Measurements from ENCODE around the gene PTTG1. TPM values are rescaled to one million over a fixed set of nuclear protein-coding genes. Genes with fewer than 3 reads are reported as not detected.

The PTTG1 gene
- total and polyA plus RNA-seq, 2 experiments from 2014 or later: 394 to 620 TPM

DNA sequence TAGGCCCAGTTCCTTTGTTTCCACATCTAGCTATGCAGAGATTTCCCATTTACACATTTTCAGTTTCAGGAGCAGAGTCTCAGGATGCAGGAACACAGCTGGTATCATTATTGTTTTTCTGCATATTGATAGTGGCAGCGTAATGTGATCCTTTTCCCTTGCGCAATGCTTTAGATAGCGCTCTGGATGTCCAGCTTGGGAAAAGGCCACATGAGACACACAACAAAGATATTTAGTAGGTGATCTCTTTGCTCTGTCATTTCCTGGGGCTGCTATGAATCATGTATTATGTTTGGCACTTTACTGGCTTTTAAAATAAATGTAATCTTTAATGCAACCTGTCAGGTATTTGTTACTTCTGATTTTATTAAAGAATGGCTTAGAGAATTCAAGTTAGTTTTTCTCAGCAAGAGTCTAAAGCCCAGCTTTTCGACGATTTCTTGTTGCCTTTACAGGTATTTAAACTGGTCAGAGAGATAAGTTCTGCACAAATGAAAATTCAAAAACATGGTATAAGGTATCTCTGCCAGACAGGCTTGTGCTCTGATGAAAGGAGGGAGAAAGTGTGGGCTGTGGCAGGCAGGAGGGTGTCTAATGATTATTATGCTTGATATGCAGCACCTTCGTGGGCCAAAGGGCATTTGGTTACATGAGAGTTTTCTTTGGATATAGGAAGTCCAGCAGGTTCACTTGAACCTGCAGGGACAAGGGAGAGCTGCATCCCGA, 42.2 kb downstream of the PTTG1 start:
- H3K36me3 ChIP-seq (ENCODE audit: insufficient read depth): no peaks in the 10 kb centered on the region
- no peak overlapping the region for H3K4me3 ChIP-seq
- H3K9me3 Mint-ChIP-seq: peaks cover 12% of the 10 kb centered on the region; the same call in 2 of the 3 replicates
- H3K27ac ChIP-seq (ENCODE audit: low read depth): no peak overlapping the region
- H3K4me1 ChIP-seq (ENCODE audit: insufficient read depth): peaks cover 16% of the 10 kb centered on the region
- TF ChIP-seq, protein P1, sequence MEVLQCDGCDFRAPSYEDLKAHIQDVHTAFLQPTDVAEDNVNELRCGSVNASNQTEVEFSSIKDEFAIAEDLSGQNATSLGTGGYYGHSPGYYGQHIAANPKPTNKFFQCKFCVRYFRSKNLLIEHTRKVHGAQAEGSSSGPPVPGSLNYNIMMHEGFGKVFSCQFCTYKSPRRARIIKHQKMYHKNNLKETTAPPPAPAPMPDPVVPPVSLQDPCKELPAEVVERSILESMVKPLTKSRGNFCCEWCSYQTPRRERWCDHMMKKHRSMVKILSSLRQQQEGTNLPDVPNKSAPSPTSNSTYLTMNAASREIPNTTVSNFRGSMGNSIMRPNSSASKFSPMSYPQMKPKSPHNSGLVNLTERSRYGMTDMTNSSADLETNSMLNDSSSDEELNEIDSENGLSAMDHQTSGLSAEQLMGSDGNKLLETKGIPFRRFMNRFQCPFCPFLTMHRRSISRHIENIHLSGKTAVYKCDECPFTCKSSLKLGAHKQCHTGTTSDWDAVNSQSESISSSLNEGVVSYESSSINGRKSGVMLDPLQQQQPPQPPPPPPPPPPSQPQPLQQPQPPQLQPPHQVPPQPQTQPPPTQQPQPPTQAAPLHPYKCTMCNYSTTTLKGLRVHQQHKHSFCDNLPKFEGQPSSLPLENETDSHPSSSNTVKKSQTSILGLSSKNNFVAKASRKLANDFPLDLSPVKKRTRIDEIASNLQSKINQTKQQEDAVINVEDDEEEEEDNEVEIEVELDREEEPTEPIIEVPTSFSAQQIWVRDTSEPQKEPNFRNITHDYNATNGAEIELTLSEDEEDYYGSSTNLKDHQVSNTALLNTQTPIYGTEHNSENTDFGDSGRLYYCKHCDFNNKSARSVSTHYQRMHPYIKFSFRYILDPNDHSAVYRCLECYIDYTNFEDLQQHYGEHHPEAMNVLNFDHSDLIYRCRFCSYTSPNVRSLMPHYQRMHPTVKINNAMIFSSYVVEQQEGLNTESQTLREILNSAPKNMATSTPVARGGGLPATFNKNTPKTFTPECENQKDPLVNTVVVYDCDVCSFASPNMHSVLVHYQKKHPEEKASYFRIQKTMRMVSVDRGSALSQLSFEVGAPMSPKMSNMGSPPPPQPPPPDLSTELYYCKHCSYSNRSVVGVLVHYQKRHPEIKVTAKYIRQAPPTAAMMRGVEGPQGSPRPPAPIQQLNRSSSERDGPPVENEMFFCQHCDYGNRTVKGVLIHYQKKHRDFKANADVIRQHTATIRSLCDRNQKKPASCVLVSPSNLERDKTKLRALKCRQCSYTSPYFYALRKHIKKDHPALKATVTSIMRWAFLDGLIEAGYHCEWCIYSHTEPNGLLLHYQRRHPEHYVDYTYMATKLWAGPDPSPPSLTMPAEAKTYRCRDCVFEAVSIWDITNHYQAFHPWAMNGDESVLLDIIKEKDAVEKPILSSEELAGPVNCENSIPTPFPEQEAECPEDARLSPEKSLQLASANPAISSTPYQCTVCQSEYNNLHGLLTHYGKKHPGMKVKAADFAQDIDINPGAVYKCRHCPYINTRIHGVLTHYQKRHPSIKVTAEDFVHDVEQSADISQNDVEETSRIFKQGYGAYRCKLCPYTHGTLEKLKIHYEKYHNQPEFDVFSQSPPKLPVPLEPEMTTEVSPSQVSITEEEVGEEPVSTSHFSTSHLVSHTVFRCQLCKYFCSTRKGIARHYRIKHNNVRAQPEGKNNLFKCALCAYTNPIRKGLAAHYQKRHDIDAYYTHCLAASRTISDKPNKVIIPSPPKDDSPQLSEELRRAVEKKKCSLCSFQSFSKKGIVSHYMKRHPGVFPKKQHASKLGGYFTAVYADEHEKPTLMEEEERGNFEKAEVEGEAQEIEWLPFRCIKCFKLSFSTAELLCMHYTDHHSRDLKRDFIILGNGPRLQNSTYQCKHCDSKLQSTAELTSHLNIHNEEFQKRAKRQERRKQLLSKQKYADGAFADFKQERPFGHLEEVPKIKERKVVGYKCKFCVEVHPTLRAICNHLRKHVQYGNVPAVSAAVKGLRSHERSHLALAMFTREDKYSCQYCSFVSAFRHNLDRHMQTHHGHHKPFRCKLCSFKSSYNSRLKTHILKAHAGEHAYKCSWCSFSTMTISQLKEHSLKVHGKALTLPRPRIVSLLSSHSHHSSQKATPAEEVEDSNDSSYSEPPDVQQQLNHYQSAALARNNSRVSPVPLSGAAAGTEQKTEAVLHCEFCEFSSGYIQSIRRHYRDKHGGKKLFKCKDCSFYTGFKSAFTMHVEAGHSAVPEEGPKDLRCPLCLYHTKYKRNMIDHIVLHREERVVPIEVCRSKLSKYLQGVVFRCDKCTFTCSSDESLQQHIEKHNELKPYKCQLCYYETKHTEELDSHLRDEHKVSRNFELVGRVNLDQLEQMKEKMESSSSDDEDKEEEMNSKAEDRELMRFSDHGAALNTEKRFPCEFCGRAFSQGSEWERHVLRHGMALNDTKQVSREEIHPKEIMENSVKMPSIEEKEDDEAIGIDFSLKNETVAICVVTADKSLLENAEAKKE (CRISPR knock-in tag; IDR thresholded peaks at IDR 0.05): no peak
- TF ChIP-seq ZNF331 (CRISPR knock-in tag; IDR thresholded peaks at IDR 0.05; ENCODE audit: low read depth) (no peak), EZH2 (IDR thresholded peaks at IDR 0.05; ENCODE audit: low read depth, unreplicated experiment) (no peak), NANOG (IDR thresholded peaks at IDR 0.05; ENCODE audit: borderline replicate concordance) (no peak), CTCF (conservative IDR thresholded peaks at IDR 0.05; ENCODE audit: low read depth in 2 of 2) (no peak), EZH2phosphoT487 (IDR thresholded peaks at IDR 0.05; ENCODE audit: unreplicated experiment) (no peak), JUNB (IDR thresholded peaks at IDR 0.05; ENCODE audit: unreplicated experiment) (no peak), STAT1 (IDR thresholded peaks at IDR 0.05; ENCODE audit: unreplicated experiment) (no peak), POLR2AphosphoS5 (IDR thresholded peaks at IDR 0.05; ENCODE audit: low read depth) (no peak)
- H3K27me3 Mint-ChIP-seq (ENCODE audit: insufficient read depth, low read depth, poor library complexity): no peaks in the 10 kb centered on the region
- no peak overlapping the region for H3K4me2 ChIP-seq
- no peaks in the 10 kb centered on the region for H4K20me1 ChIP-seq (replicated peaks; ENCODE audit: insufficient read depth)
- peaks cover 13% of the 10 kb centered on the region; the same call in 2 of the 3 replicates for H3K4me1 Mint-ChIP-seq
- ATAC-seq (no peak), DNase-seq (ENCODE audit: low spot score) (no peak)
- H3K36me3 Mint-ChIP-seq (ENCODE audit: low read depth): no peaks in the 10 kb centered on the region
- H3K27me3 ChIP-seq (ENCODE audit: insufficient read depth): no peaks in the 10 kb centered on the region
- no peaks in the 10 kb centered on the region for H3F3A ChIP-seq (replicated peaks; ENCODE audit: low read depth)
- no peak overlapping the region for H3K4me3 Mint-ChIP-seq
- H3K27ac Mint-ChIP-seq: no peak overlapping the region
- H3K79me2 ChIP-seq (replicated peaks; ENCODE audit: insufficient read depth): no peaks in the 10 kb centered on the region
- H3K9me2 ChIP-seq (ENCODE audit: insufficient read depth): no peaks in the 10 kb centered on the region
- H2AFZ ChIP-seq: no peak overlapping the region
